Peyer's patch (tissue), 4 donors: Measurements from ENCODE around the gene TANC2. TPM values are rescaled to one million over a fixed set of nuclear protein-coding genes. Genes with fewer than 3 reads are reported as not detected.
"Not testable (repeated sequence)": the region's sequence is repeated elsewhere in the genome, so short reads cannot be mapped to it uniquely, and the experiment has no call there.

ENCODE experiments used
- DNase-seq, 3 donors: peaks; one replicate each; pipeline ENCODE4 v3.0.0-alpha.2; 2017 to 2019
- H3K27ac ChIP-seq, 4 donors: fragments of 200-600 bp; sonication (generic); one replicate each; pipeline ENCODE4 v1.5.1; 2016 to 2019
- H3K27me3 ChIP-seq, 2 donors: fragments of 200-600 bp; sonication (generic); one replicate each; pipeline ENCODE4 v1.5.1; 2019
- H3K36me3 ChIP-seq, 3 donors: fragments of 200-600 bp; sonication (generic); one replicate each; pipeline ENCODE4 v1.5.1; 2016 to 2019
- H3K4me1 ChIP-seq, 4 donors: fragments of 200-600 bp; sonication (generic); one replicate each; pipeline ENCODE4 v1.5.1; 2016 to 2019
- H3K4me3 ChIP-seq, 4 donors: fragments of 200-600 bp; sonication (generic); 1 replicate in 3 of 4; 2 replicates in 1 of 4; pipeline ENCODE4 v1.5.1; 2016 to 2019; ENCODE audit warnings: mild to moderate bottlenecking in 1 of 4
- H3K9me3 ChIP-seq, 4 donors: fragments of 200-600 bp; sonication (generic); one replicate each; pipeline ENCODE4 v1.5.1; 2016 to 2019; ENCODE audit warnings: mild to moderate bottlenecking in 1 of 4
- CTCF ChIP-seq, 6 experiments: fragments of 450-650 bp in 4 of 6; fragments of 200-600 bp in 2 of 6; sonication (generic) in 1 of 6; IDR thresholded peaks; one replicate each; pipeline ENCODE4 v1.5.1; 2017 to 2019; ENCODE audit warnings: antibody characterized with exemption in 6 of 6, mild to moderate bottlenecking in 3 of 6, moderate library complexity in 1 of 6
- POLR2A ChIP-seq, 2 donors: fragments of 450-650 bp; IDR thresholded peaks; one replicate each; pipeline ENCODE4 v1.5.1; 2017; ENCODE audit warnings: antibody characterized with exemption in 2 of 2, mild to moderate bottlenecking in 2 of 2, moderate library complexity in 2 of 2
- total RNA-seq, 4 donors: library from RNA; depleted of rRNA; stranded (reverse); fragments of >200 nt; gene quantifications; one replicate each; pipeline ENCODE4 v1.1.0, GENCODE V29; 2016

The TANC2 gene
- total RNA-seq, 4 donors from 2014 or later: 3.2 to 21.5 (median 7.8) TPM

GRCh38 chr17:62971853-62972252, 5.8 kb downstream of the TANC2 start:
- no peak for TF ChIP-seq POLR2A (IDR thresholded peaks at IDR 0.05)
- TF ChIP-seq CTCF (IDR thresholded peaks at IDR 0.05): no peak
- H3K4me3 ChIP-seq: no peak overlapping the region
- DNase-seq: no peak

GRCh38 chr17:62974788-62975187, 8.8 kb downstream of the TANC2 start:
- no peaks in the 10 kb centered on the region for H3K9me3 ChIP-seq
- no peak overlapping the region for H3K4me3 ChIP-seq
- DNase-seq: no peak
- H3K4me1 ChIP-seq: no peaks in the 10 kb centered on the region
- no peaks in the 10 kb centered on the region for H3K27me3 ChIP-seq
- TF ChIP-seq CTCF (IDR thresholded peaks at IDR 0.05): no peak
- no peak for TF ChIP-seq POLR2A (IDR thresholded peaks at IDR 0.05)
- H3K27ac ChIP-seq: no peak overlapping the region
- H3K36me3 ChIP-seq: no peaks in the 10 kb centered on the region

More at GRCh38 chr17:62971853-62972252, 5.8 kb downstream of the TANC2 start:
- Histone ChIP-seq H3K36me3 (no peaks in the 10 kb centered on the region), H3K27ac (no peak overlapping the region), H3K27me3 (no peaks in the 10 kb centered on the region), H3K4me1 (peaks cover 0 to 16% (median under 1%) of the 10 kb centered on the region in 4 donors), H3K9me3 (no peaks in the 10 kb centered on the region)

GRCh38 chr17:62975206-62975605, 9.2 kb downstream of the TANC2 start:
- Histone ChIP-seq H3K36me3 (no peaks in the 10 kb centered on the region), H3K9me3 (no peaks in the 10 kb centered on the region), H3K4me3 (no peak overlapping the region), H3K4me1 (no peaks in the 10 kb centered on the region), H3K27ac (no peak overlapping the region), H3K27me3 (no peaks in the 10 kb centered on the region)
- no peak for TF ChIP-seq CTCF (IDR thresholded peaks at IDR 0.05)
- no peak for TF ChIP-seq POLR2A (IDR thresholded peaks at IDR 0.05)
- DNase-seq: no peak

DNA sequence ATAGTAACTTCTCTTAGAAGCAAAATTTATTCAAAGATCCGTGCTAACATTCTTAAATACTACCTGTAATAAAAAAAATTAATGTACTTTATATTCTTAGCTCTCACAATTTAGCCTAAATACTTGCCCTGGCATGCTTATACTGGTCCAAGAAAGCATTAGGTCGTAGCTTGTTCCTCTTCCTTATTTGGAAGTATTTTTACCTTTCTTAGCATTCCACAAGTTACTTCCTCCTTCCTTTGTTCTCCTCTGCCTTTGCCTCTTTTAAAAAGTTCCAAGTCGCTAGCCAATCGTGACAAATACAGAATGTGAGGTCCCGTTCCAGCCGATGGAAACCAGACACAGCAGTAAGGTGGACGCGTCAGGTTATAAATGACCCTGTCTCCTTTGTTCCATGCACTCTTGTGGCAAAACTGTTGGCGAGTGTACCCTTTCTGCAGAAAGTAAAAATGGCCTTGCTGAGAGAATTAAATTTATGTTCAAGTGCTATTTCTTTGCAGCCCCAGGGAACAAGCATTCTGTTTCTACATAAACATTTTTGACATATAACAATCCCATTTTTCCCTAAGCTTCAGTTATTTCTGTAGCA, 10.7 kb downstream of the TANC2 start:
- H3K36me3 ChIP-seq, H3K27me3 ChIP-seq, DNase-seq, H3K4me1 ChIP-seq, H3K27ac ChIP-seq, H3K9me3 ChIP-seq, H3K4me3 ChIP-seq: not testable (repeated sequence)

DNA sequence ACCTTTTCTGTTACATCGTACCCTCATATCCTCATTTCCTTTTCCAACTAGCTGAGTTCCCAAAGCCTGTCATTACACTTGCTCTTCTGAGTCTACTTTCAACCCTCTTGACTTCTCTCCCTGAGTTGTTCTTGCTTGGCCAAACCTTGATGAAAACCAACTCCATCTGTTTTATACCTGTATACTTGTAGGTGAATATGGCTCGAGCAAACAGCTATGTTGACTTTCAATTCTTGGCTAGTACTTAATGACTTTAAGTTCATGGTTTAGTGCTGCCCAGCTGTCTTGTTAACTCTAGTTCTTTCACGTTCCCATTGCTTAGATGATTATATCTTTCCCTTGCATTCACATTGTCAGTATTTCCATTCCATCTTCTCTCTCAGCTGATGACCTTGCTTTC, 14.8 kb downstream of the TANC2 start:
- TF ChIP-seq POLR2A (IDR thresholded peaks at IDR 0.05) (no peak), CTCF (IDR thresholded peaks at IDR 0.05) (no peak)
- Histone ChIP-seq H3K4me3 (no peak overlapping the region), H3K36me3 (no peaks in the 10 kb centered on the region), H3K4me1 (no peaks in the 10 kb centered on the region), H3K9me3 (no peaks in the 10 kb centered on the region), H3K27ac (no peak overlapping the region), H3K27me3 (no peaks in the 10 kb centered on the region)
- no peak for DNase-seq

- Histone ChIP-seq H3K4me1 (no peaks in the 10 kb centered on the region), H3K9me3 (no peaks in the 10 kb centered on the region), H3K27ac (no peak overlapping the region), H3K36me3 (no peaks in the 10 kb centered on the region), H3K4me3 (no peak overlapping the region), H3K27me3 (no peaks in the 10 kb centered on the region)
- TF ChIP-seq POLR2A (IDR thresholded peaks at IDR 0.05) (no peak), CTCF (IDR thresholded peaks at IDR 0.05) (no peak)
- DNase-seq: no peak
These were observed 15.9 kb downstream of the TANC2 start for GRCh38 chr17:62981933-62982332.
